Nephron progenitor cell (in vitro differentiated cells): ENCODE data around the gene ZEB2.

ENCODE experiments used
- DNase-seq: peaks from one replicate; pipeline ENCODE4 v3.0.0; 2021
- H3K27ac Mint-ChIP-seq: 2 replicates; pipeline ENCODE4 v1.8.0; 2021; ENCODE audit warnings: mild to moderate bottlenecking, moderate library complexity, mixed read lengths
- H3K27me3 Mint-ChIP-seq: 2 replicates; pipeline ENCODE4 v1.8.0; 2021; ENCODE audit warnings: mild to moderate bottlenecking, low read depth, mixed read lengths; ENCODE audit not compliant: poor library complexity
- H3K36me3 Mint-ChIP-seq: 2 replicates; pipeline ENCODE4 v1.8.0; 2021; ENCODE audit warnings: low read depth, mixed read lengths
- H3K4me1 Mint-ChIP-seq: 2 replicates; pipeline ENCODE4 v1.8.0; 2021; ENCODE audit warnings: mixed read lengths
- H3K4me3 Mint-ChIP-seq: 2 replicates; pipeline ENCODE4 v1.8.0; 2021; ENCODE audit warnings: mild to moderate bottlenecking, moderate library complexity, mixed read lengths
- H3K9me3 Mint-ChIP-seq: 2 replicates; pipeline ENCODE4 v1.8.0; 2021; ENCODE audit warnings: mild to moderate bottlenecking, moderate library complexity, mixed read lengths
- TF ChIP-seq, protein P1 (sequence below): fragments of 200-600 bp; sonication (generic); IDR thresholded peaks from 2 replicates; pipeline ENCODE4 v1.5.0; 2021; ENCODE audit warnings: antibody characterized with exemption

ZEB2 gene

DNA sequence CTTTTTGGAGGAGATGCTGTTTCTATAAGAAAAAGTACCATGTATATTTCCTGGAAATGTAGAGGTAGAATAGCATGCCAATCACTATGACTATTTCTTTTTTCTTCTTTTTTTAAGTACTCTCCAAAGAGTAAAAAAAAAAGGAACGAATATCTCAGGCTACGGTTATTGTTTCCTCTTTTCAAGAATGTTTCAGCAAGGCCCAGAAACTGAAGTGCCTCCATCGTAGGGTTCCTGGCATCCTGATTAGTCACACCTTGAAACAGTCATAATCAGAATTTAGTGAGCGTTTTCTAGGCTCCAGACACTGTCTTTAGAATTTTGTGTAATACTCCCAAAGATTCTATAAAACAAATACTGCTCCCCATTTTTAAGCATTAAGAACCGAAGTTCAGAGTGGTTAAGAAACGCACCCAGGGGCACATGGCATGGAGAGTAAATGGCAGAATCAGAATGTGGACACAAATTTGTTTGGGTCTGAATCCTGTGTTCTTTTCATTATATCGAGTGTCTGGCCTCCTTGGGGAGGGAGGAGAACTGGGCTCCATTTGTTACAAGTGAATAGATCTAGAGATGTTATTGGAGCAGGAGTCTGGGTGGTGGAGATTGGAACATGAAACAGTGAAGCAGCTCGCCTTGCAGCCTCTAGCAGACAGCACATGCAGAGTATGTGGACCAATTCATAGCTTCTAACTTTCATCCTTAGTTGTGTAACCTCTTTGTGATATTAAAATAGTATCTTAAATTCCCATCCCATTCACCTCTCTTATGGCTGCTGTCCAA lies 26.7 kb downstream of the ZEB2 start:
- TF ChIP-seq, protein P1, sequence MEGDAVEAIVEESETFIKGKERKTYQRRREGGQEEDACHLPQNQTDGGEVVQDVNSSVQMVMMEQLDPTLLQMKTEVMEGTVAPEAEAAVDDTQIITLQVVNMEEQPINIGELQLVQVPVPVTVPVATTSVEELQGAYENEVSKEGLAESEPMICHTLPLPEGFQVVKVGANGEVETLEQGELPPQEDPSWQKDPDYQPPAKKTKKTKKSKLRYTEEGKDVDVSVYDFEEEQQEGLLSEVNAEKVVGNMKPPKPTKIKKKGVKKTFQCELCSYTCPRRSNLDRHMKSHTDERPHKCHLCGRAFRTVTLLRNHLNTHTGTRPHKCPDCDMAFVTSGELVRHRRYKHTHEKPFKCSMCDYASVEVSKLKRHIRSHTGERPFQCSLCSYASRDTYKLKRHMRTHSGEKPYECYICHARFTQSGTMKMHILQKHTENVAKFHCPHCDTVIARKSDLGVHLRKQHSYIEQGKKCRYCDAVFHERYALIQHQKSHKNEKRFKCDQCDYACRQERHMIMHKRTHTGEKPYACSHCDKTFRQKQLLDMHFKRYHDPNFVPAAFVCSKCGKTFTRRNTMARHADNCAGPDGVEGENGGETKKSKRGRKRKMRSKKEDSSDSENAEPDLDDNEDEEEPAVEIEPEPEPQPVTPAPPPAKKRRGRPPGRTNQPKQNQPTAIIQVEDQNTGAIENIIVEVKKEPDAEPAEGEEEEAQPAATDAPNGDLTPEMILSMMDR: no peak
- DNase-seq: no peak
- H3K27me3 Mint-ChIP-seq: no peaks in the 10 kb centered on the region
- peaks cover 68% of the 10 kb centered on the region for H3K4me1 Mint-ChIP-seq
- H3K4me3 Mint-ChIP-seq: no peak overlapping the region
- H3K9me3 Mint-ChIP-seq: no peaks in the 10 kb centered on the region
- peaks cover 50% of the 10 kb centered on the region for H3K36me3 Mint-ChIP-seq
- no peak overlapping the region for H3K27ac Mint-ChIP-seq

DNA sequence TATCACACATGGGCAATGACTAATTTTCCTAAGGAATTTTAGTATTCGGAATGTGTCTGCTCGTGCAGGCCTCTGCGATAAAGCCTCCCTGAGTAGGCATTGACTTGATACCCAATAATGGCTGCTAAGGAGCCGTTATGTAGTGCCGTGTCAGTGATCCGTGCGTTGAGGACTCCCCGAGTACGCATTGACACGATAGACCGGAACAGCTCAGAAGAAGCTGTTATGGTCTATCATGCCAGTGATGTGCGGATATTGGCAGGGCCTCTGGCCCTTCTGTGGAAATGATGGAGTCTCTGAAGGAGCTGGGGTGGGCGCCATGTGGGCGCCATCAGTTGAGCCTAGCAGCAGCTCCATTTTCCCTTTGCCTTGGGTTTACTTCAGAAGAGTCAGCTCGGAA lies 29.1 kb downstream of the ZEB2 start:
- H3K27ac Mint-ChIP-seq: no peak overlapping the region
- TF ChIP-seq, protein P1: no peak
- H3K27me3 Mint-ChIP-seq: no peaks in the 10 kb centered on the region
- DNase-seq: no peak
- peaks cover 57% of the 10 kb centered on the region for H3K4me1 Mint-ChIP-seq
- peaks cover 53% of the 10 kb centered on the region for H3K36me3 Mint-ChIP-seq
- H3K9me3 Mint-ChIP-seq: no peaks in the 10 kb centered on the region
- H3K4me3 Mint-ChIP-seq: no peak overlapping the region

DNA sequence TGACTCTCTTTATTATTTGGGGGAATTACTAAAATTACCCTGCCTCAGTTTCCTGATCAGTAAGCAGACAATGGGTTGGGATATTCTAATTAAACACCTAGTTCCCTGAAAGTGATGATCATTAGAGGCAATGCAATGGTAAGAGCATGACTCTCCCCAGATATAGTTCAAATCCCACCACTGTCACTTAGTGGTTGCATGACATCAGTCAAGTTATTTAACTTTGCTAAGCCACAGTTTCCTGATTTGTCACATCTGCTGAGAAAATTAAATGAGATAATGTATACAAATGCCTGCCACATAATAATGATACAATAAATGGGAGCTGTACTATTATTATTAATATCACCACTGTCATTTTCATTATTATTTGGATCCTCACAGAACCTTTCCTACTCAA lies 29.9 kb downstream of the ZEB2 start:
- Mint-ChIP-seq H3K27ac (no peak overlapping the region), H3K27me3 (no peaks in the 10 kb centered on the region)
- no peak for DNase-seq

DNA sequence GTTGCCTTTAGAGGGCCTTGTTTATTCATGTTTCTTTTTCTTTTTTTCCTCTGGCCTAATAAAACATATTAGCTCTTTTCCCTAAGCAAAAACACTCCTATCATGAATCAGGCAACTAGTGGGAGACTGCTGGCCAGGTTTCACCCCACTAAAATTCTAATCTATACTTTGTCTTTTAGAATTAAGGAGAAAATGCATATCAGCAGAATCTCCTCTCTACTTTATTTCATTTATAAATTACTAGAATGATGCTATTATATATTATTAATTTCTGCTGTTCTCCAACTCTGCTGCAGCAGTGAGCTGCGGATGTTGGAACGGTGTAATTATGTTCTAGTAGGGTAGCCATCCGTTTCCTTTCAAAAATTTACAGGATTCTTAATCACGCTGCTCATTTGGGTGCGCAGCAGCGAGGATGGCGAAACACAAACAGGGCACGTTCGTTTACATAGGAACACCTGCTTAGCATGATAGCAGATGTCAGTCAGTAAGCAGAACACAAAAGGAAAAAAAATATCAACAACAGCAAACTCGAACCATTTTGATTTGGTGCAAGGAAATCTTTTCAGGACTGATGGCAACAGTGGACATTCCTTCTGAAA lies 30.5 kb downstream of the ZEB2 start:
- H3K36me3 Mint-ChIP-seq: peaks cover 59% of the 10 kb centered on the region
- H3K4me3 Mint-ChIP-seq: no peak overlapping the region
- H3K27ac Mint-ChIP-seq: peak overlapping the region; percentile 70
- no peaks in the 10 kb centered on the region for H3K9me3 Mint-ChIP-seq
- TF ChIP-seq, protein P1: no peak
- no peaks in the 10 kb centered on the region for H3K27me3 Mint-ChIP-seq
- no peak for DNase-seq
- H3K4me1 Mint-ChIP-seq: peaks cover 47% of the 10 kb centered on the region

More for the DNA sequence above, 29.9 kb downstream of the ZEB2 start:
- TF ChIP-seq, protein P1: no peak
- Mint-ChIP-seq H3K36me3 (peaks cover 59% of the 10 kb centered on the region), H3K4me1 (peaks cover 49% of the 10 kb centered on the region), H3K4me3 (no peak overlapping the region), H3K9me3 (no peaks in the 10 kb centered on the region)

DNA sequence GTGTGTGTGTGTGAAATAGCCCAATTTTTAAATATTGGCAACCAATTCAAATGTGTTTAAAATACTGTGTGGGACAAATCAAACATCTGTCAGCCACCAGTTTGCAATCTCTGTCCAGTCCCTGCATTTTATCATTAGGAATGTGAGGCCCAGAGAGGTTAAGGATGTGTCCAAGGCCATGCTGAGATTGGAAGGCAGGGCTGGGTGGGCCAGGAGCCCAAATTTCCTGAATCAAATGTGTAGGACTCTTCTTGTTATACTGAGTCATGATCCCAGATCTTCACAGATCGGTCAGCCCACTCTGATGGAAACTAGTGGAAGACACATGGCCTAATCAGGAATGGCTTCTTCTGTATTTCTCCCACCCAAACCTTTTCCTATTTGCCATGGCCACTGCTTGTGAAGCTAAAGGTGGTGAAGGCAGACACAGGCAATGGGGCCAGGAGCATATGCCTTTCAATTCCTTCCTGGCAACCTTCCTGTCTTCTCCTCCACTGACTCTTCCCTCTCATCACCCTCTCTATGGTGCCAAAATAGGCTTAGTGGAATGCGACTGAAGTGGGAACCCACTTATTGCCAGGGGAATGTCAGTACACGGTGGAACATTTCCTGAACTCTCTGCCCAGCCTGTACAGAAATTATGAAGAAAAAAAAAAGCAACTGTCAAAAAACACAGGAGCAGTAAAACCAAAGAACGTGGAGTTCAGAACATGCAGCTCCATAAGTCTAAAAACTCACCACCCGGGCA lies 35.5 kb downstream of the ZEB2 start:
- peaks cover 72% of the 10 kb centered on the region for H3K4me1 Mint-ChIP-seq
- H3K4me3 Mint-ChIP-seq: no peak overlapping the region
- no peak for DNase-seq
- peaks cover 60% of the 10 kb centered on the region for H3K36me3 Mint-ChIP-seq
- TF ChIP-seq, protein P1: no peak
- H3K27me3 Mint-ChIP-seq: peaks cover 3% of the 10 kb centered on the region
- H3K27ac Mint-ChIP-seq: peak overlapping the region; percentile 95
- no peaks in the 10 kb centered on the region for H3K9me3 Mint-ChIP-seq
